ENCODE results near the gene ZCCHC18.
"Not testable (repeated sequence)": the region's sequence is repeated elsewhere in the genome, so short reads cannot be mapped to it uniquely, and the experiment has no call there.

The ZCCHC18 gene

GRCh38 chrX:104112326-104112951 is at the start of gene ZCCHC18:
Gene ZCCHC18, plus strand, starts transcription at chrX:104112523. Its CDS starts 1,589 bp downstream, at chrX:104114112.
- peak in 1 of 2 donors; percentile 8 for DNase-seq (ENCODE audit: low read depth in 1 of 2, low spot score in 1 of 2)

GRCh38 chrX:104062636-104063035 is 49.7 kb upstream of the ZCCHC18 start:
- not testable (repeated sequence) for DNase-seq (ENCODE audit: low read depth in 1 of 2, low spot score in 1 of 2)

GRCh38 chrX:104075778-104076445 is 36.4 kb upstream of the ZCCHC18 start, which contains the start of gene TMSB15C:
Gene TMSB15C, minus strand, starts transcription at chrX:104076236.
- DNase-seq (ENCODE audit: low read depth in 1 of 2, low spot score in 1 of 2) = not testable (repeated sequence)

- not testable (repeated sequence) for DNase-seq (ENCODE audit: low read depth in 1 of 2, low spot score in 1 of 2)
Observed at GRCh38 chrX:104077854-104078253, 34.5 kb upstream of the ZCCHC18 start.

GRCh38 chrX:104084063-104084462 is 28.3 kb upstream of the ZCCHC18 start:
- no peak for DNase-seq (ENCODE audit: low read depth in 1 of 2, low spot score in 1 of 2)

- no peak for DNase-seq (ENCODE audit: low read depth in 1 of 2, low spot score in 1 of 2)
Observed at GRCh38 chrX:104084534-104085277, 27.6 kb upstream of the ZCCHC18 start.

- DNase-seq (ENCODE audit: low read depth in 1 of 2, low spot score in 1 of 2) = no peak
Observed at GRCh38 chrX:104085477-104085876, 26.8 kb upstream of the ZCCHC18 start.

- DNase-seq (ENCODE audit: low read depth in 1 of 2, low spot score in 1 of 2) = no peak
Observed at GRCh38 chrX:104085919-104086318, 26.4 kb upstream of the ZCCHC18 start.

GRCh38 chrX:104098151-104098808 is 14.0 kb upstream of the ZCCHC18 start:
- DNase-seq (ENCODE audit: low read depth in 1 of 2, low spot score in 1 of 2) = peak in 1 of 2 donors; percentile 18

- no peak for DNase-seq (ENCODE audit: low read depth in 1 of 2, low spot score in 1 of 2)
Observed at GRCh38 chrX:104098919-104099318, 13.4 kb upstream of the ZCCHC18 start.

GRCh38 chrX:104104676-104105075 is 7.6 kb upstream of the ZCCHC18 start:
- DNase-seq (ENCODE audit: low read depth in 1 of 2, low spot score in 1 of 2) = no peak

- no peak for DNase-seq (ENCODE audit: low read depth in 1 of 2, low spot score in 1 of 2)
Observed at GRCh38 chrX:104105330-104106262, 6.7 kb upstream of the ZCCHC18 start.

GRCh38 chrX:104108955-104109354 is 3.4 kb upstream of the ZCCHC18 start:
- no peak for DNase-seq (ENCODE audit: low read depth in 1 of 2, low spot score in 1 of 2)

GRCh38 chrX:104110491-104111240 is 1.7 kb upstream of the ZCCHC18 start:
- not testable (repeated sequence) for DNase-seq (ENCODE audit: low read depth in 1 of 2, low spot score in 1 of 2)

- peak; percentile 23 to 24 for DNase-seq (ENCODE audit: low read depth in 1 of 2, low spot score in 1 of 2)
Observed at GRCh38 chrX:104113222-104113965, 1.1 kb downstream of the ZCCHC18 start.

GRCh38 chrX:104117759-104118158 is 5.4 kb downstream of the ZCCHC18 start:
- no peak for DNase-seq (ENCODE audit: low read depth in 1 of 2, low spot score in 1 of 2)

- DNase-seq (ENCODE audit: low read depth in 1 of 2, low spot score in 1 of 2) = no peak
Observed at GRCh38 chrX:104118765-104119164, 6.4 kb downstream of the ZCCHC18 start.

- no peak for DNase-seq (ENCODE audit: low read depth in 1 of 2, low spot score in 1 of 2)
Observed at GRCh38 chrX:104122829-104123228, 10.5 kb downstream of the ZCCHC18 start.

GRCh38 chrX:104126856-104127255 is 14.5 kb downstream of the ZCCHC18 start:
- DNase-seq (ENCODE audit: low read depth in 1 of 2, low spot score in 1 of 2) = no peak

Data from activated T-helper 1 cell treated with anti-CD3 and anti-CD28 coated beads, Interleukin-2, amount 50 U/mL, for 16 hours (primary cell).